ENCODE data around the gene MYPN.

The MYPN gene

GRCh38 chr10:68171539-68172080, 62.3 kb downstream of the MYPN start:
- peaks cover 0 to 20% (median 9%) of the 10 kb centered on the region in 10 experiments; a peak in 17 of 20 replicates for H3K4me1 ChIP-seq
- H3K9ac ChIP-seq = no peak overlapping the region
- H3K27me3 ChIP-seq = no peaks in the 10 kb centered on the region
- no peaks in the 10 kb centered on the region for H4K20me1 ChIP-seq
- H3K36me3 ChIP-seq = no peaks in the 10 kb centered on the region
- no peaks in the 10 kb centered on the region for H3K9me3 ChIP-seq (replicated peaks in 1 of 11)
- no peak overlapping the region for H3K4me3 ChIP-seq
- no peak overlapping the region for H3K27ac ChIP-seq
- TF ChIP-seq Cebpa-rat (IDR thresholded peaks at IDR 0.05) = no peak
- peak overlapping the region in 7 of 11 experiments; percentile 3 to 41 (median 33); a peak in 8 of 22 replicates for H3K4me2 ChIP-seq

DNA sequence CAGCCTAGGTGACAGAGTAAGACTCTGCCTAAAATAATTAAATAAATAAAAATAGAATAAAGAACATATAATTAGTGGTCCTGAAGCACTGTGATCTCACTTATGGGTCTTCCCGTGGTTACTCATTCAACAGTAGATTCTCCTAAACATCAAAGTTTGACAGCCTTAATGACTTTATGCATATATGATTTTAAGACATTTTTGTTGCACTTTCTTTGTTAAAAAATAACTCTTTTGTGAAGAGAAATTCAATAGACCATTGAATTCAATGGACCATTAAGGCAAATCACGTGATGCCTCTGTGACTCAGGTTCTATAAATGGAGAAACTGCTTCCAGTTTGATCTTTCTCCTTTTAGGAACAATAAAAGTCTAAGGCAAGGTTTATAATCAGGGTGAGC, 63.0 kb downstream of the MYPN start:
- peak overlapping the region in 2 of 11 experiments; percentile 1 to 22; a peak in 1 of 22 replicates for H3K27ac ChIP-seq
- H4K20me1 ChIP-seq = no peaks in the 10 kb centered on the region
- peak overlapping the region in 10 of 11 experiments; percentile 3 to 41 (median 31); a peak in 15 of 22 replicates for H3K4me2 ChIP-seq
- no peaks in the 10 kb centered on the region for H3K9me3 ChIP-seq (replicated peaks in 1 of 11)
- peaks cover 0 to 20% (median 9%) of the 10 kb centered on the region in 10 experiments; a peak in 17 of 20 replicates for H3K4me1 ChIP-seq
- TF ChIP-seq Cebpa-rat (IDR thresholded peaks at IDR 0.05) = no peak
- no peak overlapping the region for H3K4me3 ChIP-seq
- no peaks in the 10 kb centered on the region for H3K27me3 ChIP-seq
- H3K9ac ChIP-seq = no peak overlapping the region
- no peaks in the 10 kb centered on the region for H3K36me3 ChIP-seq

DNA sequence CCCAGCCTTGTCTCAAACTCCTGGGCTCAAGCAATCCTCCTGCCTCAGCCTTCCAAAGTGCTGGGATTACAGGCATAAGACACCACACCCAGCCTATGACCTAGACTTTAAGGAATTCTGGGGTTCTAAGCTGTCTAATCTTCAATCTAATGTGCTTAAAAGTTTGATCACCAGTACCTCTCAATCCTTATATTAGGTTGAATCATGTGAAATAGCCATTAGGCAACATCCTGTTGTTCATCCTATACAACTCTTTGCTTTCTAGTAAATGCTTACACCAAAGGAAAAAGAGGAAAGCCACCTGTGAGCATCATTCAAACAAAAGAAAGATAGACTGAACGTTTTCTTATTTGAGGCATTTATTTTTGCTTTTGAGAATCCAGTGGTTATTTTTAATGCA, 66.7 kb downstream of the MYPN start:
- Histone ChIP-seq H3K4me1 (peaks cover 0 to 20% (median 9%) of the 10 kb centered on the region in 10 experiments; a peak in 17 of 20 replicates), H4K20me1 (no peaks in the 10 kb centered on the region), H3K27me3 (no peaks in the 10 kb centered on the region), H3K9me3 (replicated peaks in 1 of 11) (no peaks in the 10 kb centered on the region), H3K9ac (no peak overlapping the region), H3K27ac (no peak overlapping the region), H3K4me3 (no peak overlapping the region), H3K36me3 (no peaks in the 10 kb centered on the region), H3K4me2 (no peak overlapping the region)
- TF ChIP-seq Cebpa-rat (IDR thresholded peaks at IDR 0.05) = no peak

DNA sequence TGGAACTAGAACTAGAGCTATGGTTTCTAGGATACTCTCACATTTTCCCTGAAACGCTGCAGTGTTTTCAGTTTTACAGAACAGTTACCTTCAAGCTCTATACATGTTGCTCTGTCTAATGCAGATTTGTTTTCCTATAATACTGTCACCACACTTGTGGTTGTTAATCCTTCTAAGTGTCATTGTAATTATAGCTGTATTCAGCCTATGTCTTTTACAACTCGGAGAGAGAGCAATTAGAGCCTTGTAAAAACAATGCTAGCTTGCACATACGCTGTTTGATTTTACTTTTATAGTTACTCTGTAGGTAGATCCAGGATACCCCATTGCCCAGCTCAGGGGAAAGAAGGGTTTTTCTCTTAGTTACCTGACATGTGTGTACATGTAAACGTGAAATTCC, 67.5 kb downstream of the MYPN start:
- no peak for TF ChIP-seq Cebpa-rat (IDR thresholded peaks at IDR 0.05)
- no peak overlapping the region for H3K27ac ChIP-seq
- H3K4me2 ChIP-seq = no peak overlapping the region
- H3K4me1 ChIP-seq = peaks cover 0 to 13% (median 9%) of the 10 kb centered on the region in 10 experiments; a peak in 17 of 20 replicates
- no peak overlapping the region for H3K4me3 ChIP-seq
- no peak overlapping the region for H3K9ac ChIP-seq
- H3K9me3 ChIP-seq (replicated peaks in 1 of 11) = no peaks in the 10 kb centered on the region
- no peaks in the 10 kb centered on the region for H3K27me3 ChIP-seq
- H4K20me1 ChIP-seq = no peaks in the 10 kb centered on the region
- no peaks in the 10 kb centered on the region for H3K36me3 ChIP-seq

DNA sequence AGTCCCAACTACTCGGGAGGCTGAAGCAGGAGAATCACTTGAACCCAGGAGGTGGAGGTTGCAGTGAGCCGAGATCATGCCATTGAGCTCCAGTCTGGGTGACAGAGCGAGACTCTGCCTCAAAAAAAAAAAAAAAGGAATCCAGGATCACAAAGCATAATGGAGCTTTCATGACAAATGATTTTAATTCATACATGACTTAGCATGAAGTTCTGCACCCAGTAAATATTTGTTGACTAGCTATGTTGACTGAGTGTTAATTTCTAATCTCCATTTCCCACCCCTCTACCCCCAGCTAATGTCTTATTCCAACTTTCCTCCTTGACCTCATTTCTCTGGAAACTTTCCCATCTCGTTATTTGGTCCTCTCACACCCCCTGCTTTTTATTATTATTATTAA, 69.3 kb downstream of the MYPN start:
- Histone ChIP-seq H3K4me1 (no peaks in the 10 kb centered on the region), H3K4me2 (no peak overlapping the region), H3K9ac (no peak overlapping the region), H3K27me3 (no peaks in the 10 kb centered on the region), H3K4me3 (no peak overlapping the region), H3K9me3 (replicated peaks in 1 of 11) (no peaks in the 10 kb centered on the region), H3K36me3 (no peaks in the 10 kb centered on the region), H3K27ac (no peak overlapping the region), H4K20me1 (no peaks in the 10 kb centered on the region)
- TF ChIP-seq Cebpa-rat (IDR thresholded peaks at IDR 0.05) = no peak

DNA sequence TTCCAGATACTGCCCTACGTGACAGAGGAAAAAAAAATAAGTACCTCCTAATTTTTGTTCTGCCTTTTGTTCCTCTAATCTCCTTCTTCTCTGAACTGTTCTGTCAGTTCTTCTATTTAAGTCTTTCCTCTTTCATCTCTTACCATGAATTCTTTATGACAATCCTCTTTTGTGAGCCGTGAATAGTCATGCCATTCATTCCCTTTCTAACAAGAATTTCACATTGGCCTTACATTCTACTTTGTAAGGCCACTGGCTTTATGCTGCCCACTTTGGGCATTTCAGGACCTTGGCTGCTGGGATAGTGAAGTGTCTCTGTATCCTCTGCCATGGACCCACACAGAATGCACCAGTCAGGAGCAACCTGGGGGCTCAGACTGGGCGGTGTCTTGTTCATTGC, 69.7 kb downstream of the MYPN start:
- Histone ChIP-seq H3K9ac (no peak overlapping the region), H4K20me1 (no peaks in the 10 kb centered on the region), H3K27ac (no peak overlapping the region), H3K4me1 (no peaks in the 10 kb centered on the region), H3K36me3 (no peaks in the 10 kb centered on the region), H3K4me3 (no peak overlapping the region), H3K4me2 (no peak overlapping the region), H3K9me3 (replicated peaks in 1 of 11) (no peaks in the 10 kb centered on the region), H3K27me3 (no peaks in the 10 kb centered on the region)
- no peak for TF ChIP-seq Cebpa-rat (IDR thresholded peaks at IDR 0.05)

DNA sequence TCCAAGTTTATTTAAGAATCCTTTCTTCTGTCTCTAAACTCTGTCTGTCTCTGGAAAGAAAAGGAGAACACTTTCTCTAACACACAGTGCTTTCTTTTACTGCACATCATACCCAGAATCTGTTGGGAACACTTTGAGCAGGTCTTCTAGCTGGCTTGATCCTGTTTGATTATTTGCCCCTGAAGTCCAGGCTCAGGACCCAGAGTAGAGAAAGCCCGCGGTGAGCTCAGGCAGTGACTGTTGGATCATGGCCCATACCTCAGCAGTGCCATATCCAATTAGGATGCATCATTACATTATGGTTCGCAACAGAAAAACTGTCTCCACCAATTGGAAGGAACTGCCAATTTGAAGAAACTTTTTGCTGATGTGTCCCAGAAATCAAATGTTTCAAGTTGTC, 71.2 kb downstream of the MYPN start:
- no peaks in the 10 kb centered on the region for H4K20me1 ChIP-seq
- no peaks in the 10 kb centered on the region for H3K36me3 ChIP-seq
- H3K27ac ChIP-seq = no peak overlapping the region
- H3K9me3 ChIP-seq (replicated peaks in 1 of 11) = no peaks in the 10 kb centered on the region
- no peak overlapping the region for H3K4me2 ChIP-seq
- no peak for TF ChIP-seq Cebpa-rat (IDR thresholded peaks at IDR 0.05)
- no peak overlapping the region for H3K9ac ChIP-seq
- H3K4me3 ChIP-seq = no peak overlapping the region
- H3K4me1 ChIP-seq = 0 out of 20 replicates have a peak, but pooled peaks cover 0 to 3% (median 0%) of the 10 kb centered on the region in 10 experiments
- H3K27me3 ChIP-seq = no peaks in the 10 kb centered on the region

- Histone ChIP-seq H3K27ac (no peak overlapping the region), H3K4me2 (no peak overlapping the region), H3K36me3 (no peaks in the 10 kb centered on the region), H3K4me3 (no peak overlapping the region), H3K27me3 (no peaks in the 10 kb centered on the region), H3K9ac (no peak overlapping the region), H3K9me3 (replicated peaks in 1 of 11) (no peaks in the 10 kb centered on the region), H4K20me1 (no peaks in the 10 kb centered on the region), H3K4me1 (peaks cover 0 to 10% (median 4%) of the 10 kb centered on the region in 10 experiments; a peak in 8 of 20 replicates)
- no peak for TF ChIP-seq Cebpa-rat (IDR thresholded peaks at IDR 0.05)
These were observed 75.3 kb downstream of the MYPN start for GRCh38 chr10:68184546-68184945.

DNA sequence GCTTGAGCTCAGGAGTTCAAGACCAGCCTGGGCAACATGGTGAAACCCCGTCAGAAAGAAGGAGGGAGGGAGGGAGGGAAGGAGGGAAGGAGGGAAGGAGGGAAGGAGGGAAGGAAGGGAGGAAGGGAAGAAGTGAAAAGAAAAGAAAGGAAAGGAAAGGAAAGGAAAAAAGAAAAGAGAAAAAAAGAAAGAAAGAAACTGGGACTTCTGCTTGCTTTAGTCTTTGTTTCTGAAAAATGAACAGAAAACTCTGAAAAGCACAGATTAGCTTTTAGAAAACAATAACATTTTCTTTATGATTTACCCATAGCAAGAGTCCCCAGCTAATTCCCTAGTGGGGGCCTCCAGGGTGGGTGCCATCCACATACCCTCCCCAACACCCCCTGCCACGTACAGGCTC, 75.8 kb downstream of the MYPN start:
- Histone ChIP-seq H3K27me3 (no peaks in the 10 kb centered on the region), H3K9ac (no peak overlapping the region), H3K36me3 (no peaks in the 10 kb centered on the region), H3K4me2 (no peak overlapping the region), H3K27ac (no peak overlapping the region), H3K4me1 (peaks cover 0 to 10% (median 4%) of the 10 kb centered on the region in 10 experiments; a peak in 8 of 20 replicates), H3K9me3 (replicated peaks in 1 of 11) (no peaks in the 10 kb centered on the region), H4K20me1 (no peaks in the 10 kb centered on the region), H3K4me3 (no peak overlapping the region)
- no peak for TF ChIP-seq Cebpa-rat (IDR thresholded peaks at IDR 0.05)

GRCh38 chr10:68188835-68189234, 79.5 kb downstream of the MYPN start:
- H3K4me3 ChIP-seq = no peak overlapping the region
- no peak overlapping the region for H3K27ac ChIP-seq
- H3K9me3 ChIP-seq (replicated peaks in 1 of 11) = 0 out of 22 replicates have a peak, but pooled peaks cover 0 to 4% (median 0%) of the 10 kb centered on the region in 11 experiments
- H3K36me3 ChIP-seq = no peaks in the 10 kb centered on the region
- no peaks in the 10 kb centered on the region for H4K20me1 ChIP-seq
- H3K9ac ChIP-seq = no peak overlapping the region
- no peaks in the 10 kb centered on the region for H3K27me3 ChIP-seq
- H3K4me1 ChIP-seq = peaks cover 0 to 10% (median 4%) of the 10 kb centered on the region in 10 experiments; a peak in 8 of 20 replicates
- TF ChIP-seq Cebpa-rat (IDR thresholded peaks at IDR 0.05) = no peak
- H3K4me2 ChIP-seq = no peak overlapping the region
